ENCODE results near the gene RBM34.

RBM34 gene

DNA sequence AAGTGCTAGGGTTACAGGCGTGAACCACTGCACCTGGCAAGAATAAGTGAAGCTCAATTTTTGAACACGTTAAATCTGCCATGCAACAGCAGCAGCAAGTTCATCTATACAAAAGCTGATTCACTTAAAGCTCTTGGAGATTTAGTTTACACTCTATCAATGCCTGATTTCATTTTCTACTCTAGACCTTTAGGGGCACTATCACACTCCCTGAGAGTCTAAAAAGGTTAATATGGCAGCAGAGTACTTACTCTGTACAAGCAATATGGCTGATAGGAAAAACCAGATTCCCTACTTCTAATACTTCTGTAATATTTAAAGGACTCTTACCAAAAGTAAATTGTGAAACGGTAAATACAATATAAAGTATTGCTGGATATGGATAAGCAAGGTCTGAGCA, 4.8 kb downstream of the RBM34 start:
- DNase-seq (ENCODE audit: low read depth, low spot score) = no peak

DNA sequence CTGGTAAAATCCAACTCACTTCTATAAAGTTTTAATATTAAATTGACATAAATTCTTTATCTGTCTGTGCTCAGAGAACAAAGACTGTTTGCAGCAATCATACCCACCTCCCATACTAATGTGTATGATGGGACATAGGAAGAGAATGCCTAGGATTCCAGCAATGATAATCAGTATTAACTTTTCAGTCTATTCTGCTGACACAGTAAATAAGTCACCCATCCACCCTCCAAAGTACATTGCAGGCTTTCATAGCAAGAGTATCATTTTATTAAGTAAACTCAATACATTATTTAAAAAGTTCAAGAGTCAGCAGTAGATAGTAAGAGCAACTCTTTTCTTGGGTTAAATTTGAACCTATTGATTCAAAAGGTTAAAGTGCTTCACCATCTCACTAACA, 8.8 kb downstream of the RBM34 start:
- DNase-seq (ENCODE audit: low read depth, low spot score) = no peak

DNA sequence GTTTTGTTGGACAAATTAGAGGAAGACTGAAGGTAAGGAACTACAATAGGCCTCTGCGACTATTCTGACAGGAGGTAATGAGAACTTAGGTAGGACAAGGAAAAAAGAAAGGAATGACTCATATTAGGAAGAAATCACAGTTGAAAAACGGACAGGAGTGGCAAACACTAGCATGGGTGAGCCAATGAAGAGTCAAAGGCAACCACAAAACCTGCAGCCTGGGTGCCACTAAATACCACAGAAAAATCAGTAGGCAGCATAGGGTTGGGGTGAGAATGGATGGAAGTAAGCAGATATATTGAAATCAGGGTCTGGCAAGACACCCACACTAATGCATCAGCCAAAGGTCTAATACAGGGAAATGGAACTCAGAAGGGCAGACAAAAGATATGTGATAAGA, 10.0 kb downstream of the RBM34 start:
- DNase-seq (ENCODE audit: low read depth, low spot score) = no peak

DNA sequence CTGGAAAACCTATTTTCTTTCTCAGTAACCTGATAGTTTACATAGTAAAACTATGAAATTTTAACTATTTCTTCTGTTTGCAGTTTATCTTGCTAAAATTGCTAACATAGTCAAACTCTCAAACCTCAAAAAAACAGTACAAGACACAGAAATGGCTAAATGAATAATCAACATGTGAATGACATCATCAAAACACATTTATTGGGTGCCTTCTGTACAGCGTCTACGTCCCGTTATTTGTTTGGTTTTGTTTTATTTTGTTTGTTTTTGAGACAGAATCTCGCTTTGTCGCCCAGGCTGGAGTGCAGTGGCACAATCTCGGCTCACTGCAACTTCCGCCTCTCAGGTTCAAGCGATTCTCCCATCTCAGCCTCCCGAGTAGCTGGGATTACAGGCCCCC, 11.2 kb downstream of the RBM34 start:
- DNase-seq (ENCODE audit: low read depth, low spot score) = no peak

DNA sequence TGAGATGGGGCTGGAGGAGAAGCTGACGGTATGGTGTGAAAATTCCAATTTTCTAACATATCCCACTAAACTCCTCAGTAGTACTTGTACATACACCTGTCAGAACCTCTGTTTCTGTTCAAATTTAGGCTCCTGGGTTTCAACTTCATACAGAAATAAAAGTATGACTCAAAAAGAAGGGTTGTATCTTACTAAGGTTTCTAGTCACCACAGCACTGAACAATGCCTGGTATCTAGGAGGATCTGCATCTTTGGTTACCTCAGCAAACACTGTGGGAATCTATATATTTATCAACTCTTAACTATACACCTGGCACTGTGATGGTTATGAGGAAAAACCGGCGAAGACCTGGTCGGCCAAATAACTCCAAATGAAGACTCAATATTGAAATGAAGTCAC, 13.8 kb downstream of the RBM34 start:
- no peak for DNase-seq (ENCODE audit: low read depth, low spot score)

DNA sequence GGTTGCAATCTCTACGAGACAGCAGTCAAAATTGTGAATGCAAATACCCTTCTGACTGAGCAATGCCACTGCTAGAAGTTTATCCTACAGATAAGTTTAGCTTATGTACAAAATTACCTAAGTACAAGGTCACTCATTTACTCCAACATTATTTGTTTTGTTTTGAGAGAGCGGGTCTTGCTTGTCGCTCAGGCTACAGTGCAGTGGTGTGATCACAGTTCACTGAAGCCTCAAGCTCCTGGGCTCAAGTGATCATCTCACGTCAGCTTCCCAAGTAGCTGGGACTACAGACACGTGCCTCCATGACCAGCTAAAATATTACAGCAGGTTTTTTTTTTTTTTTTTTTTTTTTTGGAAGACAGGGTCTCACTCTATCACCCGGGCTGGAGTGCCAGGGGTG, 15.4 kb downstream of the RBM34 start:
- DNase-seq (ENCODE audit: low read depth, low spot score) = no peak

DNA sequence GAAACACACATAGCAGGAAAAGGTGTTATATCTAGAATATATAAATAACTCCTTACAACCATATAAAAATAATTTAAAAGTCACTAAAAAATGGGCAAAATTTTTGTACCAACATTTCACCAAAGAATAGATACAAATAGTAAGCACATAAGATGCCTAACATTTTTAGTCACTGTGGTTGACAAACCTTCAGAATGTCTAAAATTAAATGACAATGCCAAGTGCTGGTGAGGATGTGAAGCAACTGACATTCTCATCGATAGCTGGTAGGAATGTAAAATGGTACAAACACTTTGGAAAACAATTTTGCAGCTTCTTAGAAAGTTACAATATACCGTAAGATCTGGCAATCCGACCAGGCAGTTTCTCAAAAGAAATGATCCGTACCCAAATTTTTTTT, 18.1 kb downstream of the RBM34 start:
- no peak for DNase-seq (ENCODE audit: low read depth, low spot score)

DNA sequence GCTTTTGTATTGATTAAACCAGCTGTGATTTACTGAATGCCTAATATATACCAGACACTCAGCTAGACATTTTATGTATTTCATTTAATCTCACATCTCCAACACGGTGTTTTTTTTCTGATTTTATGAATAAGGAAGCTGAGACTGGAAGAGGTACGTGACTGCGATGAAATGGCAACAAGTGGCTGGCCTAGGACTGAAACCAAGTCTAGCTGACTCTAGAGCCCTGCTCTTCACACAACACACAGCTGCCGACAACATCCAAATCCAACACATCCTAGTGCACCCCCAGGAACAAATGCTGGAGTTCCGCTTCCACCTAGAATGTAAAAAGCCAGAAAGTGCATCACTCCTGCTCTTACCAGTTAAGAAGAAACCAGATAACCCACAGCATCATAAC, 21.7 kb downstream of the RBM34 start:
- no peak for DNase-seq (ENCODE audit: low read depth, low spot score)

DNA sequence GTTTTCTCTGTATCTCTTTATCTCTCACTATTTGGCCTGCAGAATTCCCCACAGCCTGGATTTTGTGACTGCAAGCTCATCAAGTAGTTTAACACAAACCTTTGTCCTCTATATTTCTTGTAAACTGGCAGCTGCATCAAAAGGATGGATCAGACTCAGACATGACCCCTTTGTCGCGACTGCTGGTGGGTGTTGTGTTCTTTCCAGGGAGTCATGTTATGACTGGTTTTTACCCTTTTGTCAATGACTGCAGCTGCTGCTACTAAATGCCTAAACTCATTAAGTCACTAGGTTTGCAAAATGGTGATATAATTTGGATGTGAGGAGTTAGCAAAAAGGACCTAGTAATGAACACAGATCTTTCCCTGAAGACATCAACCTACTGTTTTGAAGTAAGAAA, 22.2 kb downstream of the RBM34 start:
- no peak for DNase-seq (ENCODE audit: low read depth, low spot score)

DNA sequence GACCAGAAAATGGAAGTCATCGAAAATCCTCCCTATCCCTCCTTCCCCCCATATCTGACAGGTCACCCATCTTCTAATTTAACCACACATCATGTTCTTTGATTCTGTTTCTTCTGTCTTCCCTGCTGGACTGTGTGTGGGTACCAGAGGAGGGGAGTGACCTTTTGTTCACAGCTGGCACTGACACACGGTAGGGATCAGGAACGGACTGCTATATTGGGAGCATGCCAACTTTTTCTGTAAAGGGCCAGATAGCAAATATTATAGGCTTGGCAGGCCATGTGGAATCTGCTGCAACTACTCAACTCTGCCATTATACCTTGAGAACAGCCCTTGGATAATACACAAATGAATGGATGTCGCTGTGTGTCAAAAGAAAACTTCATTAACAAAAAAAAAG, 24.9 kb downstream of the RBM34 start:
- no peak for DNase-seq (ENCODE audit: low read depth, low spot score)

DNA sequence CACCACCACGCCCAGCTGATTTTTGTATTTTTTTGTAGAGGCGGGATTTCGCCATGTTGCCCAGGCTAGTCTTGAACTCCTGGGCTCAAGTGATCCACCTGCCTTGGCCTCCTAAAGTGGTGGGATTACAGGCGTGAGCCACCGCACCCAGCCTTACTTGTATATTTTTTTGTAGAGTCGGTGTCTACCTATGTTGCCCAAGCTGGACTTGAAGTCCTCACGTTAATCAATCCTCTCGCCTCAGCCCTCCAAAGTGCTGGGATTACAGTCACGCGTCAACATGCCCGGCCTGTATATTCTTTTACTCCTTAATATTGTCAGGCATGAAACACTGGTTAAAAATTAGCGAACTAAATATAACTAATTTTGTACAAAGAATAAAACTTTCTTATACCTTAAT, 26.9 kb downstream of the RBM34 start:
- DNase-seq (ENCODE audit: low read depth, low spot score) = no peak

DNA sequence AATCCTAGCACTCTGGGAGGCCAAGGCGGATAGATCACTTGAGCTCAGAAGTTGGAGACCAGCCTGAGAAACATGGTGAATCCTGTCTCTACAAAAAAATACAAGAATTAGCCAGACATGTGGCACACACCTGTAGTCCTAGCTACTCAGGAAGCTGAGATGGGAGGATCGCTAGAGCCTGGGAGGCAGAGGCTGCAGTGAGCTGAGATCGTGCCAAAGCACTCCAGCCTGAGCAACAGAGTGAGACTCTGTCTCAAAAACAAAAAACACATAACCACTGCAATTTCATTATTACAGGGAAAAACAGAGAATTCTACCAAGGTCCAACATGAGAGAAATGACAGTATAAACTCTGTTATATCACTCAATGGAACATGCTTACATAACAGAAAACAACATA, 28.0 kb downstream of the RBM34 start:
- no peak for DNase-seq (ENCODE audit: low read depth, low spot score)

DNA sequence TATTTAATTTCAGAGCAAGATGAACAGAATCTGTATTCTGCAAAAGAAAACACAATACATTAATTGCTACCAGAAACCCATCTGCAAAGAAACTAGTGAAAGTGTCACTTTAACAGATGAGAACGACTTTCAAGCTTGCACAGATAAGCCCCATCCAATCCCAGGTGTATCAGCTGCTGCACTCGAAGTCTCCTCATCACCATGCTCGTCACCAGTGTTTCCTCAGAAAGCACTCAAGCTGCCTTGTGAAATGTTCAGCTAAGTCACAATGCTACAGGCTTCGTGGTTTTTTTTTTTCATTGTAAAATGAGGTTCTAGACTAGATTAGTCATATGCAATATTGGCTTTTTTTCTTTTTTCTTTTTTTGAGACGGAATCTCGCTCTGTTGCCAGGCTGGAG, 29.1 kb downstream of the RBM34 start:
- DNase-seq (ENCODE audit: low read depth, low spot score) = no peak

DNA sequence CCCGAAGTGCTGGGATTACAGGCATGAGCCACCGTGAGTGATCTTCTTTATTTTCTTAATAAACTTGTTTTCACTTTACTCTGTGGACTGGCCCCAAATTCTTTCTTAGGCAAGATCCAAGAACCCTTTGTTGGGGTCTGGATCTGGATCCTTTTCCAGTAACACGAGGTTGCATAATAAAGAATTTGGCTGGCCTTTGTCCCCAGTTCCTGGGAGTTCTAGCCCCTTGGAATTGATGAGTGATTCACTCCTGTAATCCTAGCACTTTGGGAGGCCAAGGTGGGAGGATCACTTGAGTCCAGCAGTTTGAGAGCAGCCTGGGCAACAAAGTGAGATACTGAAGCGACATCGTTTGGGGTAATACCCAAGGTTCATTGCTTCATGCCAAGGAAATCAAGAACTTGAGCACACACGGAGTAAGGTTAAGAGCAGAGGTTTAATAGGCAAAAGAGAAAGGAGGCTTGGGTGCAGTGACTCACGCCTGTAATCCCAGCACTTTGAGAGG, 30.2 kb downstream of the RBM34 start:
- DNase-seq (ENCODE audit: low read depth, low spot score) = no peak

DNA sequence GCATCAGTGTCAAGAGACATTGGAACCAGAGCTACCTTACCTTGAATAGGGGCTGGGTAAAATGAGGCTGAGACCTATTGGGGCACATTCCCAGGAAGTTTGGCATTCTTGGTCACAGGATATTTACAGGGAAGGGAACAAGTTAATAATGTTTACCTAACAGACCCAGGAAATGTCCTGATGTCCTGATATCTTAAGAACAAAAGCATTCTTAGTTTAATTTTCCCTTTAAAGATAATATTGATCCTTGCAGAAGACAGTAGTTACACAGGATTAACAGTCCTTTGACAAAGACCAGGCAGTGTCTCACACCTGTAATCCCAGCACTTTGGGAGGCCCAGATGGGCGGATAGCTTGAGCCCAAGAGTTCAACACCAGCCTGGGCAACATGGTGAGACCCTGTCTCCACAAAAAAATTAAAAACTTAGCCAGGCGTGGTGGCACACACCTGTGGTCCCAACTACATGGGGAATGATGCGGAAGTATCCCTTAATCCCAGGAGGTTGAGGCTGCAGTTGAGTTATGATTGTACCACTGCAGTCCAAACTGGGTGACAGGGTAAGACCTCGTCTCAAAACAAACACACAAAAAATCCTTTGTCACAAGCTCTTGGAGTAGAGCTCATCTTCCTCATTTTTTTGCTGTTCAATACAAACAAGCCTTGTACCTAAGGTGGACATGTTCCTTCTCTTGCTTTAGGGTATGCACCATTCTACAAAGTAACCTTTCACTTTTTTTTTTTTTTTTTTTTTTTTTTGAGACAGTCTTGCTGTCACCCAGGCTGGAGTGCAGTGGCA, 31.1 kb downstream of the RBM34 start:
- no peak for DNase-seq (ENCODE audit: low read depth, low spot score)

DNA sequence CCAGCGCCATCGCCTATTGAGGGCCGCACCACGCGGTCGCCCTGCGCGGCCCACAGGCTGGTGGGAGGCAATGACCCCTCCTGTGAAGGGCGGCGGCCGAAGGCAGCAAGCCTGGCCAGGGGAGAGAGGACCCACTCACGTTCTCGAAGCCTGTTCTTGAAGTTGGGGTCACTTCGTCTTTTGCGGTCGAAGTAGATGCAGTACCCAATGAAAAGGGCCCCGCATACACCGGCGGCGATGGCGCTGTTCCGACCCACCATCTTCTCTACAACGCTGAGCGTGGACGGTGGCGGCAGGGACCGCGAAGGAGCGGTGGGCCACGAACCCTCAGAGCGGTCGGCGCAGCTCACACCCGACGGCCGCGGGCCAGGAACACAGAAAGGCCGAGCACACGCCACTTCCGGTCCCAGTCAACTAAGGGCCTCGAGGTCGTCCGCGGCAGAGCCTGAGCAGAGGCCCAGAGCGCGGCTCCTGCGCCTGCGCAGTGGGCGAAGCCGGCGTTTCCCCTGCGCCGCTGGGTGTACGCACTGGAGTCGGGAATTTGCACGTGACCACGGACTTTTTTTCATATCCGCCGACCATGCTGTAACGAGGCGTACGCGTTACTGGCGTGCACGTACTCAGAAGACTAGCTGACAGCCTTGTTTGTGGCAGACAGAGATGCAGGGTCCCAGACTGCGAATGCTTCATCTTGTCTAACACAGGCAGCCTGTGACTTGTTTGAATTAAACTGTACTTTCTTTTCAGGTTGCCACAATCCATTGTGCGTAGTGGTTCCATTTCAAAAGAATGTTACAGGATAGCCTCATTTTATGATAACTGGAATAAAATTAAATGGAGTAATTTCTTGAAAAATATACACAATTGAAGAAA, 32.4 kb downstream of the RBM34 start, which contains the start of gene TOMM20:
Gene TOMM20 (minus strand): TSS at position 382 of the 873 bp plus-strand sequence. CDS start 122 bp downstream, at position 260.
- peak; percentile 91 for DNase-seq (ENCODE audit: low read depth, low spot score)

DNA sequence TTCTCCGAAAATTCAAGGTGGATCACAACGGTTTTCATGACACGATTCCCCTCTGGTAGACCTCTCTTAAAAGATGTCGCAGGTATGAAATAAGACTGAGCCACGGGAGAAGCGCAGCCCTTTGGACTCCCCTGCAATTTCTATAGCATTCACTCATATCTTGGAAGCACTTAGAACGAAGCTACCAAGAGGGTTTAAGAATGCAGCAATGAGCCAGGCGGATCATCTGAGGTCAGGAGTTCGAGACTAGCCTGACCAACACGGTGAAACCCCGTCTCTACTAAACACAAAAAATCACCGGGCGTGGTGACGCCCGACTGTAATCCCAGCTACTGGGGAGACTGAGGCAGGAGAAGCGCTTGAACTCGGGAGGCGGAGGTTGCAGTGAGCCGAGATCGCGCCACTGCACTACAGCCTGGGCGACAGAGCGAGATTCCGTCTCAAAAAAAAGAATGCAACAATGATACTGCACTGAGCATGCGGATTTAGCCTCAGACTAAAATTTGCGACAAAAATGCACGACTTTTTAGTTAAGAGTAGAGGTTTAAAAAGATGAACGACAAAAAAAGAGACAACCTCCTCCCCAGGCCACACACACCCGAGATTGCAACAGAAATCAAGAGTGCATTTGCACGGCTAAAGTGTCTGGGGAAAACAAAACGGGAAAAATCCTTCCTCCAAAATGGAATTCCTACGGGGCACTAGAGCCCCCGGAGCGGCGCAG, 33.2 kb downstream of the RBM34 start:
- DNase-seq (ENCODE audit: low read depth, low spot score) = no peak

DNA sequence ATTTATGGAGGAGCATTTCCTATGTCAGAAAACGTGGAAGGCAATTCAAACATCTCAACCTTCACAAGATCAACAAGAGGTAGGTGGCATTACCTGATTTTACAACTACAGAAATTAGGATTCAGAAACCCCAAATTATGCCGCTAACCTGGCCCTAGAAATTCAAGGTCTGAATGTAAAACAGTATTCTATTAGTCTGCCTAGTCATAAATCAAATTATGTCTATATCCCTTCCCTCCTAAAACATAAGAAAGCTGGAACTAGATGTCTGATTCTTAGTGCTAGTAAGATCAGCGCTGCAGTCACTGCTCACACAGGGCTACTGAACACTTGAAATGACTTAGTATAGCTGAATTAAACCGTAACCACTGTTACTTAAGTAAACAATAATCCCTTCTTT, 33.8 kb downstream of the RBM34 start:
- no peak for DNase-seq (ENCODE audit: low read depth, low spot score)

DNA sequence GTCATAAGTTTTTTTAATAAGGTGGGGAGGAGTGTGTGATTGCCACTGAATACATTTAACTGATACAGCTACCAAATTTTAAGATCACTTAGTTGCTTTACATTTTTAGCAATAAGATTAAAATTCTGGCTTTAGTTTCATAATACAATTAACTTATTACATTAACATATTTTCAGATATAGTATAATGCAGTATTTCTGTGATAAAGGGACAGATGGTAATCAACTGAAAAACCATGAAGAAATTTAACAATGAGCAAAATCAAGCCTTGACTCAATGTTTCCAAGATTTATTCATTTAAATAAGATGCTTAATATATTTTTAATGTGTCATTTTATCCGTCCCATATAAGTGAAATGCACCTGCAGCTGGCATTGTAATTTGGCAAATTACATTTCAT, 36.4 kb downstream of the RBM34 start:
- no peak for DNase-seq (ENCODE audit: low read depth, low spot score)

DNA sequence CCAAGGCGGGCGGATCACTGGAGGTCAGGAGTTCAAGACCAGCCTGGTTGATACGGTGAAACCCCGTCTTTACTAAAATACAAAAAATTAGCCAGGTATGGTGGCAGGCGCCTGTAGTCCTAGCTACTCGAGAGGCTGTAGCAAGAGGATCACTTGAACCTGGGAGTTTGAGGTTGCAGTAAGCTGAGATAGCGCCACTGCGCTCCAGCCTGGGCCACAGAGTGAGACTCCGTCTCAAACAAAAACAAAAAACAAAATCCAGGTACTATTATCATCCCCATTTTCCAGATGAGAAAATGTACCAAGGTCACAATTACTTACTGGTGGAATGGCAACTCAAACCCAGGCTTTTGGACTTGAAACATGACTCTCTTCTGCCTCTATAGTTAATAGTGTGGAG, 36.9 kb downstream of the RBM34 start:
- no peak for DNase-seq (ENCODE audit: low read depth, low spot score)

DNA sequence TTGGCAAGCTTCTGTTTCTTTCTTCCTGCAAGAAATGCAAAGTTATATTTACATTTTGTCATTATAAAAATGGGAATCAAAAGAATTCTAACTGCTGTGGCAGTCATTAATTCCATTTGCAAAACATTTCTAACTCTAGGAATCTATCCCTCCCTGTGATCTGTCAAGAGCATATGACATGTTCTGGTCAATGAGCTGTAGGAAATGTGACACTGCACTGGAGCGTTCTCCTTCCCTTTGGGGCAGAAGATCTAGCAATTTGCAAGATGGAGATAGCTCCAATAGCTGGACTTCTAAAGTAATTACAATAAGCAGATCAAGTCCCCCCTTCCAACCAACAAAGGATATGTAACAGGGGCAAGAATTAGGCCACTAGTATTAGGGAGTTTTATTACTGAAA, 38.7 kb downstream of the RBM34 start:
- no peak for DNase-seq (ENCODE audit: low read depth, low spot score)

Data from brain pericyte (primary cell).